Measurements from ENCODE around the gene SIRT7. TPM values are rescaled to one million over a fixed set of nuclear protein-coding genes. Genes with fewer than 3 reads are reported as not detected.

Gene SIRT7
- total and polyA plus RNA-seq, 2 donors (not counting 1 experiment from before 2014, with no cell fraction given): 3.3 to 18.7 TPM

DNA sequence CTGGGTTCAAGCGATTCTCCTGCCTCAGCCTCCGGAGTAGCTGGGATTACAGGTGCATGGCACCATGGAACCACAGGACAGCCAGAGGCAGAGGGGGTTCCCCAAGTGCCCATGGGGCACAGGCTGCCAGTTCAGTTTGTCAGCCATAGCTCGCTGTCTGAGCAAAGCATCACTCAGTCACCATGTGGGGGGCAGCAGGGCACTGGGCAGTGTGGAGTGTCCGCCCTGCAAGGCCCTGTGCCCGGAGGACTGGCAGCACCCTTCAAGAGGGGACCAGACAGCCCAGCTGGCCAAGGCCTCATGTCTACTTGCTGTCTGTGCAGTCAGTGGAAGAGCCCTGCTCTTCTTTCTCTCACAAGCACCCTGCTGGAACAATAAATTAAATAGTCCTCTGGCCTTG lies 33.0 kb downstream of the SIRT7 start:
- DNase-seq (ENCODE audit: low read depth in 2 of 2): no peak
- no peak for TF ChIP-seq EZH2 (IDR thresholded peaks at IDR 0.05; ENCODE audit: low read length, missing control alignments)
- TF ChIP-seq, protein P1, sequence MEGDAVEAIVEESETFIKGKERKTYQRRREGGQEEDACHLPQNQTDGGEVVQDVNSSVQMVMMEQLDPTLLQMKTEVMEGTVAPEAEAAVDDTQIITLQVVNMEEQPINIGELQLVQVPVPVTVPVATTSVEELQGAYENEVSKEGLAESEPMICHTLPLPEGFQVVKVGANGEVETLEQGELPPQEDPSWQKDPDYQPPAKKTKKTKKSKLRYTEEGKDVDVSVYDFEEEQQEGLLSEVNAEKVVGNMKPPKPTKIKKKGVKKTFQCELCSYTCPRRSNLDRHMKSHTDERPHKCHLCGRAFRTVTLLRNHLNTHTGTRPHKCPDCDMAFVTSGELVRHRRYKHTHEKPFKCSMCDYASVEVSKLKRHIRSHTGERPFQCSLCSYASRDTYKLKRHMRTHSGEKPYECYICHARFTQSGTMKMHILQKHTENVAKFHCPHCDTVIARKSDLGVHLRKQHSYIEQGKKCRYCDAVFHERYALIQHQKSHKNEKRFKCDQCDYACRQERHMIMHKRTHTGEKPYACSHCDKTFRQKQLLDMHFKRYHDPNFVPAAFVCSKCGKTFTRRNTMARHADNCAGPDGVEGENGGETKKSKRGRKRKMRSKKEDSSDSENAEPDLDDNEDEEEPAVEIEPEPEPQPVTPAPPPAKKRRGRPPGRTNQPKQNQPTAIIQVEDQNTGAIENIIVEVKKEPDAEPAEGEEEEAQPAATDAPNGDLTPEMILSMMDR (conservative IDR thresholded peaks at IDR 0.05 in 1 of 2, IDR thresholded peaks at IDR 0.05 in 1 of 2; ENCODE audit: low read depth in 1 of 2, low read length in 2 of 2): no peak
- Histone ChIP-seq H3K4me3 (replicated peaks in 1 of 4; ENCODE audit: control extremely low read depth in 1 of 4, insufficient read depth in 1 of 4, low read depth in 3 of 4, low read length in 4 of 4) (no peak overlapping the region), H3K36me3 (ENCODE audit: control insufficient read depth, insufficient read depth, low read length) (peaks cover 35% of the 10 kb centered on the region), H3K4me2 (ENCODE audit: extremely low read depth, insufficient read depth, low read length) (no peak overlapping the region), H3K9me3 (ENCODE audit: control insufficient read depth, insufficient read depth, low read depth, low read length) (no peaks in the 10 kb centered on the region), H4K20me1 (ENCODE audit: control insufficient read depth, extremely low read depth, insufficient read depth, low read length) (no peaks in the 10 kb centered on the region), H3K9ac (ENCODE audit: insufficient read depth, low read length) (no peak overlapping the region), H3K27ac (ENCODE audit: insufficient read depth, low read length) (no peak overlapping the region), H3K4me1 (ENCODE audit: control insufficient read depth, extremely low read depth, insufficient read depth, low read length) (peaks cover 15% of the 10 kb centered on the region), H2AFZ (ENCODE audit: low read length) (no peak overlapping the region), H3K27me3 (ENCODE audit: control insufficient read depth, insufficient read depth, low read length) (no peaks in the 10 kb centered on the region), H3K79me2 (ENCODE audit: control insufficient read depth, insufficient read depth, low read length) (peaks cover 37% of the 10 kb centered on the region)

DNA sequence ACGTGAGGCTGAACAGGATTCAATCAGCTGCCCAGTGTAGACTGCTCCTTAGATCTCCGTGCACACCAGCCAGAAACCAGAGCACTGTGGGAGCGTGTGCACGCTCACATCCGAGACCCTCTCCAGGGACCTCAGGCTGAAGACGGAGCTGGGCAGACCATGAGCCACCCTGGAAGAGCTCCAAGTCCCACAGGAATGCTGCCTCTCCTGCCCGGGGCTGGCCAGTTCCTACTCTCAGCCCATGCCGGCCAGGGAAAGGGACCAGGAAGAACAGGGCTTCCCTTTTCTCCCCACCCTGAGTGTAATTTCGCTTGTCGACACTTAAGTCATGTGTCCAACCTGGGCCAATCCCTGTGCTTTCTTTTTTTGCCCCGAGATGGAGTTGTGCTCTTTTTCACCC lies 33.5 kb downstream of the SIRT7 start:
- H4K20me1 ChIP-seq (ENCODE audit: control insufficient read depth, extremely low read depth, insufficient read depth, low read length): no peaks in the 10 kb centered on the region
- H3K9me3 ChIP-seq (ENCODE audit: control insufficient read depth, insufficient read depth, low read depth, low read length): no peaks in the 10 kb centered on the region
- H3K27me3 ChIP-seq (ENCODE audit: control insufficient read depth, insufficient read depth, low read length): no peaks in the 10 kb centered on the region
- H3K27ac ChIP-seq (ENCODE audit: insufficient read depth, low read length): no peak overlapping the region
- peaks cover 32% of the 10 kb centered on the region for H3K36me3 ChIP-seq (ENCODE audit: control insufficient read depth, insufficient read depth, low read length)
- no peak overlapping the region for H3K4me2 ChIP-seq (ENCODE audit: extremely low read depth, insufficient read depth, low read length)
- H3K79me2 ChIP-seq (ENCODE audit: control insufficient read depth, insufficient read depth, low read length): peaks cover 33% of the 10 kb centered on the region
- DNase-seq (ENCODE audit: low read depth in 2 of 2): peak in 1 of 2 donors; percentile 50
- no peak overlapping the region for H3K9ac ChIP-seq (ENCODE audit: insufficient read depth, low read length)
- peaks cover 11% of the 10 kb centered on the region for H3K4me1 ChIP-seq (ENCODE audit: control insufficient read depth, extremely low read depth, insufficient read depth, low read length)
- H2AFZ ChIP-seq (ENCODE audit: low read length): no peak overlapping the region
- TF ChIP-seq EZH2 (IDR thresholded peaks at IDR 0.05; ENCODE audit: low read length, missing control alignments): no peak
- TF ChIP-seq, protein P1 (conservative IDR thresholded peaks at IDR 0.05 in 1 of 2, IDR thresholded peaks at IDR 0.05 in 1 of 2; ENCODE audit: low read depth in 1 of 2, low read length in 2 of 2): no peak
- H3K4me3 ChIP-seq (replicated peaks in 1 of 4; ENCODE audit: control extremely low read depth in 1 of 4, insufficient read depth in 1 of 4, low read depth in 3 of 4, low read length in 4 of 4): no peak overlapping the region

DNA sequence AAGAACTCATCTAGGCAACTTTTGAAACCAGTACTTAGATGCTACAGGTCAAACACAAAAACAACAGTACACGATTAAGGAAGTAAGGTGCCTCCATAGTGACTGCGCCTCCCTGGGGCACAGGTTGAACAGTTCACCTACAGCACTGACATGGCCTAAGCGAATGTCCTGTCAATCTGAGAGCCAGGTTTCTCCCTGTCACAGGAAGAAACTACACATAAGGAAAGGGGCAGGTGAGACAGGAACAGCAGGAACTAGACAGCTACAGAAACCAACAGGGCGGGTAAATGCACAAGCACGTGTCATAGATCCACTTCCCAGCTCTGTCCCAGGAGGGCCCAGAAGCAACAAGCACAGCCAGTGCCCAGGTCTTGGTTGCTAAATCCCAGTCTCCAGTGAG lies 38.9 kb downstream of the SIRT7 start:
- H2AFZ ChIP-seq (ENCODE audit: low read length): no peak overlapping the region
- no peaks in the 10 kb centered on the region for H3K79me2 ChIP-seq (ENCODE audit: control insufficient read depth, insufficient read depth, low read length)
- H3K9me3 ChIP-seq (ENCODE audit: control insufficient read depth, insufficient read depth, low read depth, low read length): no peaks in the 10 kb centered on the region
- no peak for TF ChIP-seq EZH2 (IDR thresholded peaks at IDR 0.05; ENCODE audit: low read length, missing control alignments)
- TF ChIP-seq, protein P1 (conservative IDR thresholded peaks at IDR 0.05 in 1 of 2, IDR thresholded peaks at IDR 0.05 in 1 of 2; ENCODE audit: low read depth in 1 of 2, low read length in 2 of 2): no peak
- H4K20me1 ChIP-seq (ENCODE audit: control insufficient read depth, extremely low read depth, insufficient read depth, low read length): no peaks in the 10 kb centered on the region
- peaks cover 4% of the 10 kb centered on the region for H3K36me3 ChIP-seq (ENCODE audit: control insufficient read depth, insufficient read depth, low read length)
- H3K27me3 ChIP-seq (ENCODE audit: control insufficient read depth, insufficient read depth, low read length): no peaks in the 10 kb centered on the region
- DNase-seq (ENCODE audit: low read depth in 2 of 2): no peak
- no peak overlapping the region for H3K9ac ChIP-seq (ENCODE audit: insufficient read depth, low read length)
- H3K27ac ChIP-seq (ENCODE audit: insufficient read depth, low read length): no peak overlapping the region
- no peak overlapping the region for H3K4me2 ChIP-seq (ENCODE audit: extremely low read depth, insufficient read depth, low read length)
- H3K4me3 ChIP-seq (replicated peaks in 1 of 4; ENCODE audit: control extremely low read depth in 1 of 4, insufficient read depth in 1 of 4, low read depth in 3 of 4, low read length in 4 of 4): no peak overlapping the region
- H3K4me1 ChIP-seq (ENCODE audit: control insufficient read depth, extremely low read depth, insufficient read depth, low read length): no peaks in the 10 kb centered on the region

Measured in fibroblast of lung (primary cell).